ENCODE results near the gene PACRG. TPM values are rescaled to one million over a fixed set of nuclear protein-coding genes. Genes with fewer than 3 reads are reported as not detected.

Gene PACRG
- total RNA-seq, 2 donors from 2014 or later, result not detected

DNA sequence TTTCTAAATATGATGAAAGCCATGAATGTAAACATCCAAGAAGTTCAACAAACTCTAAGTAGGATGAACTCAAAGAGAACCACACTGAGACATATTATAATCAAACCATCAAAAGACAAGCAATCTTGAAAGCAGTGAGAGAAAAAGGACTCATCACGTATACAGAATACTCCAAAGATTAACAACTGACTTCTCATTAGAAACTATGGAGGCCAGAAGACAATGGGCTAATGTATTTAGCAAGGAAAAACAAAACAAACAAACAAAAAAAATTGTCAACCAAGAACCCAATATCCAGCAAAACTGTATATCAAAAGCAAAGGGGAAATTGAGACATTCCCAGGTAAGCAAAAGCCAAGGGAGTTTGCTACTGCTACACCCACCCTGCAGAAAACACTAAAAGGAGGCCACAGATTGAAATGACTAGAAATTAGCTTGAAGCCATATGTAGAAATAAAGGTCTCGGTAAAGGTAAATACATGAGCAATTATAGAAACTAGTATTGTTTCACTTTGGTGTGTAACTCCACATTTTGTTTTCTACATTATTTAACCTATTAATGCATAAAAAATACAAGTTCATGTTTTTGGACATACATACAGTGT lies 385.7 kb downstream of the PACRG start:
- H3K4me3 Mint-ChIP-seq, result no peak overlapping the region
- H3K27ac Mint-ChIP-seq, result no peak overlapping the region
- peaks cover 13 to 21% of the 10 kb centered on the region in 2 donors for H3K9me3 Mint-ChIP-seq
- peaks cover 5 to 11% of the 10 kb centered on the region in 2 donors for H3K36me3 Mint-ChIP-seq (ENCODE audit: insufficient read depth in 2 of 2)
- H3K27me3 Mint-ChIP-seq (ENCODE audit: low read depth), result no peaks in the 10 kb centered on the region
- ATAC-seq (replicated peaks in 1 of 2) (no peak), DNase-seq (no peak)
- no peaks in the 10 kb centered on the region for H3K4me1 Mint-ChIP-seq (ENCODE audit: low read depth)

GRCh38 chr6:163118941-163119340 lies 391.2 kb downstream of the PACRG start:
- H3K9me3 Mint-ChIP-seq, result peaks cover 0 to 5% of the 10 kb centered on the region in 2 donors
- H3K4me3 Mint-ChIP-seq, result no peak overlapping the region

GRCh38 chr6:163120223-163120622 lies 392.4 kb downstream of the PACRG start:
- DNase-seq (no peak), ATAC-seq (replicated peaks in 1 of 2) (no peak)
- H3K27ac Mint-ChIP-seq, result no peak overlapping the region
- peaks cover 0 to 3% of the 10 kb centered on the region in 2 donors for H3K9me3 Mint-ChIP-seq
- H3K27me3 Mint-ChIP-seq (ENCODE audit: low read depth), result no peaks in the 10 kb centered on the region
- peaks cover 0 to 2% of the 10 kb centered on the region in 2 donors for H3K36me3 Mint-ChIP-seq (ENCODE audit: insufficient read depth in 2 of 2)
- no peak overlapping the region for H3K4me3 Mint-ChIP-seq
- no peaks in the 10 kb centered on the region for H3K4me1 Mint-ChIP-seq (ENCODE audit: low read depth)

More at GRCh38 chr6:163118941-163119340, 391.2 kb downstream of the PACRG start:
- ATAC-seq (replicated peaks in 1 of 2), result no peak
- no peaks in the 10 kb centered on the region for H3K27me3 Mint-ChIP-seq (ENCODE audit: low read depth)
- H3K4me1 Mint-ChIP-seq (ENCODE audit: low read depth), result no peaks in the 10 kb centered on the region
- H3K27ac Mint-ChIP-seq, result no peak overlapping the region
- peaks cover 0 to 2% of the 10 kb centered on the region in 2 donors for H3K36me3 Mint-ChIP-seq (ENCODE audit: insufficient read depth in 2 of 2)
- no peak for DNase-seq

DNA sequence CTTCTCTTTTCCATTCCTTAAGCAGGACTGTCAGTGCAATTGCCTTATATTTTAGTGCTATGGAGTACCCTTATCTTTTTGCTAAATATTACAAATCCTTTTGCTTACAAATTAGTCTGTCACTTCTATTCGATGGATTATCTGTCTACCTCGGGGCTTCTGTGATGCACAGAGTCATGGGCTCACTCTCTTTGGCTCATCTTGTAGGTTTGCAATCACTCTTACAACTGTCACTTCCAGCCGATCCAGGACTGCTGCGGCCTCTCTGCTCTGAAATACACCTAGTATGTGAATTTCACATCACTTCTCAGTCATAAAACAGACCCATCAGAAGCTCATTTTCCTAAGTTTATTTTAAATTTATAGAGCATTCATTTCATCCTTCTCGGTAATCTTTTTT lies 393.5 kb downstream of the PACRG start:
- Mint-ChIP-seq H3K4me3 (no peak overlapping the region), H3K9me3 (peaks cover 0 to 3% of the 10 kb centered on the region in 2 donors), H3K36me3 (ENCODE audit: insufficient read depth in 2 of 2) (no peaks in the 10 kb centered on the region), H3K27me3 (ENCODE audit: low read depth) (no peaks in the 10 kb centered on the region), H3K4me1 (ENCODE audit: low read depth) (no peaks in the 10 kb centered on the region), H3K27ac (no peak overlapping the region)
- no peak for ATAC-seq (replicated peaks in 1 of 2)
- no peak for DNase-seq

DNA sequence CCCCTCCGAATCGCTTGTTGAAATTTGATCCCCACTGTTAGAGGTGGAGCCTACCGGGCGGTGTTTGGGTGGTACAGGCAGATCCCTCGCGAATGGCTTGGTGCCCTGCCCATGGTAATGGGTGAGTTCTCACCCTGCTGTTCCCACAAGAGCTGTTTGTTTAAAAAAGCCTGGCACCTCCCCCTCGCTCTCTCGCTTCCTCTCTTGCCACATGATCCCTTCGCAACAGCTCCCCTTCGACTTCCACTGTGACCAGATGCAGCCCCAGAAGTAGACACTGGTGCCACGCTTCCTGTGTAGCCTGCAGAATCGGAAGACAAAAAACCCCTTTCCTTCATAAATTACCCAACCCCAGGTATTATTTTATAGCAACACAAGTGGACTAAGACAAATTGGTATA lies 394.6 kb downstream of the PACRG start:
- DNase-seq, result no peak
- Mint-ChIP-seq H3K9me3 (no peaks in the 10 kb centered on the region), H3K4me3 (no peak overlapping the region), H3K4me1 (ENCODE audit: low read depth) (no peaks in the 10 kb centered on the region), H3K36me3 (ENCODE audit: insufficient read depth in 2 of 2) (no peaks in the 10 kb centered on the region), H3K27me3 (ENCODE audit: low read depth) (no peaks in the 10 kb centered on the region), H3K27ac (no peak overlapping the region)
- no peak for ATAC-seq (replicated peaks in 1 of 2)

GRCh38 chr6:163123098-163123497 lies 395.3 kb downstream of the PACRG start:
- Mint-ChIP-seq H3K4me3 (no peak overlapping the region), H3K36me3 (ENCODE audit: insufficient read depth in 2 of 2) (no peaks in the 10 kb centered on the region), H3K4me1 (ENCODE audit: low read depth) (no peaks in the 10 kb centered on the region), H3K27ac (no peak overlapping the region), H3K9me3 (no peaks in the 10 kb centered on the region), H3K27me3 (ENCODE audit: low read depth) (no peaks in the 10 kb centered on the region)
- ATAC-seq (replicated peaks in 1 of 2) (no peak), DNase-seq (no peak)

DNA sequence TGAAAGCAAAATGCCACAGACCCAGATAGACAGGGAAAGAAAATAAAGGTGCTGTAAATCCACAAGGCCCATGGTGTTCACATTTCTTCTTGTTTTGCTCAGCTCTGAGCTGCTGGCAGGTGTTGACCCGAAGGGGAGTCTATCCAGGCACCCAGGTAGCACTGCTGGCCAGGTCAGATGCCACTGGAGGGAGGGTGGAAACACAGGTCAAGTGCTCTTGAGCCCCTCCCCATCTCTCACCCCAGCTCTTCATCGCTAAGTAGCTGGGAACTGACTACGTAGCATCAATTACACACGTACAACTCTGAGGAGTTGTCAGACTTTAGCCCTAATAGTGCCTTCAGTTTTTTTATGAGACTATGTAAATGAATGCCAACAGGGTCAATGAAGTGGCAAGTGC lies 399.0 kb downstream of the PACRG start:
- DNase-seq (no peak), ATAC-seq (replicated peaks in 1 of 2) (no peak)
- H3K27me3 Mint-ChIP-seq (ENCODE audit: low read depth), result no peaks in the 10 kb centered on the region
- H3K36me3 Mint-ChIP-seq (ENCODE audit: insufficient read depth in 2 of 2), result no peaks in the 10 kb centered on the region
- no peak overlapping the region for H3K4me3 Mint-ChIP-seq
- no peaks in the 10 kb centered on the region for H3K4me1 Mint-ChIP-seq (ENCODE audit: low read depth)
- no peak overlapping the region for H3K27ac Mint-ChIP-seq
- H3K9me3 Mint-ChIP-seq, result no peaks in the 10 kb centered on the region

GRCh38 chr6:163127587-163127986 lies 399.8 kb downstream of the PACRG start:
- ATAC-seq (replicated peaks in 1 of 2) (no peak), DNase-seq (no peak)
- H3K36me3 Mint-ChIP-seq (ENCODE audit: insufficient read depth in 2 of 2), result no peaks in the 10 kb centered on the region
- H3K4me3 Mint-ChIP-seq, result no peak overlapping the region
- H3K4me1 Mint-ChIP-seq (ENCODE audit: low read depth), result no peaks in the 10 kb centered on the region
- no peak overlapping the region for H3K27ac Mint-ChIP-seq
- H3K9me3 Mint-ChIP-seq, result no peaks in the 10 kb centered on the region
- H3K27me3 Mint-ChIP-seq (ENCODE audit: low read depth), result no peaks in the 10 kb centered on the region

DNA sequence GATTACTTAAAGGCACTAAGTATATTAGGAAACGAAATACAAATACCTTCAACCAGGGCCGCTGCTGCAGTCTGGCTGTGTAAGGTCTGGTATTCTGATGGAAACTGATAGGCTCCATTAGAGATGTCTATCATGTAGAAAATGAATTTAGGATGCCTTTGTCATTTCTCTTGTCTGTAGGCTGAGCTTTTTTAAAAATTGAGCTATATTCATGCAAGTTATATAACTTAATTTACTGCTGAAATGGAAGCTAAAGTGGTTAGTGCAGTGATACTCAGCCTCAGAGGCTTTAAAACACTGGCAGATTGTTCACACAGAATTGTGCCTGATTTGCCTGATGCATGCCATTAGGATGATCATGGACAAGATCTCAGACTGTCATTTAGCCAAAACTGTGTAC lies 400.6 kb downstream of the PACRG start:
- H3K27me3 Mint-ChIP-seq (ENCODE audit: low read depth), result no peaks in the 10 kb centered on the region
- H3K27ac Mint-ChIP-seq, result no peak overlapping the region
- ATAC-seq (replicated peaks in 1 of 2) (no peak), DNase-seq (no peak)
- no peaks in the 10 kb centered on the region for H3K4me1 Mint-ChIP-seq (ENCODE audit: low read depth)
- no peak overlapping the region for H3K4me3 Mint-ChIP-seq
- peaks cover 0 to 3% of the 10 kb centered on the region in 2 donors for H3K9me3 Mint-ChIP-seq
- no peaks in the 10 kb centered on the region for H3K36me3 Mint-ChIP-seq (ENCODE audit: insufficient read depth in 2 of 2)

DNA sequence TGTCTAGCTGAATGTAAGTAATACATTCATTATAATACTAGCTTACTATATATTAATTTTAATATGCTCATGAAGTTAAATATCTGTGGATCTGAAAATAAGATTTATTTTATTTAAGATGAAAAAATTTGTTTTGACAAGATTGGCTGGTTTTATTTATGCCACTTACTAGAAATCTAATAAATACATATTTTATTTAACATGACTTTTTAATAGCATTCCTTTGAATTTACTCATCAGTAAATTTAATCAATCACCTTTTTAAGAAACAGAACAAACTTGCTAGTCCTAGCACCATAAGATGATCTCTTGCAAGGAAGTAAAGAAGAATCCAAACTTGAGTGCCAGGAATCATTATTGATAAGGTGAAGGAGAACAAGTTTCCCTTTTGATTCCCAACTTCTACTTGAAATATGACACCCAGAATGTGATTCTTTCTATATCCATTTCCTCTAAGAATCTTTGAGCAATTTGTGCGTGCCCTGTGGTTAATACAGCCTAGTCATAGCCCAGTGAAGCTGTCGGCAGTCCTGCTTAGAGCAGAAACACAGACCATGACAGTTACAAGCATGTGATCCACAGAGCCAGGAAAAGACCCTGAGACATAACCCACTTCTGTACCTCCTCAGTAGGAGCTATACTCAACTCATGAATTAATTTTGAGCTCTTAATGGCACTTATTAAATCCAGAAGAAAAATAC lies 404.4 kb downstream of the PACRG start:
- H3K27me3 Mint-ChIP-seq (ENCODE audit: low read depth), result no peaks in the 10 kb centered on the region
- H3K27ac Mint-ChIP-seq, result no peak overlapping the region
- ATAC-seq (replicated peaks in 1 of 2) (no peak), DNase-seq (no peak)
- H3K4me3 Mint-ChIP-seq, result no peak overlapping the region
- no peaks in the 10 kb centered on the region for H3K36me3 Mint-ChIP-seq (ENCODE audit: insufficient read depth in 2 of 2)
- no peaks in the 10 kb centered on the region for H3K4me1 Mint-ChIP-seq (ENCODE audit: low read depth)
- peaks cover 0 to 3% of the 10 kb centered on the region in 2 donors for H3K9me3 Mint-ChIP-seq

DNA sequence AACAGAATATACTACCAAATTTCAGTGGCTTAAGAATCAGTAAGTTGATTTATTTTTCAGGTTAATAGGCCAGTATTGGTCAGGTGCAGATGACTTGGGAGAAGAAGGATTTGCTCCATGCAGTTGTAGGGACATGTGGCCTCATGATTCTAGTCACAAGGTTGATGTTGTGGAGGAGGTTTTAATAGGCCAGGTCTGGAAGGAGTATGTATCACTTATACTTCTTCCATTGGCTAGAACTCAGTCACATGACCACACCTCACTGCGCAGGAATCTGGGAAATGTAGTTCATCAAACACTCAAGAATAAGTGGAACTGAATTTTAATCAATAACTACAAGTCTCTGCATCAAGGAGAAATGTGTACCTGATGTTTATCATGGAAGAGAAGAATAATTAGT lies 405.2 kb downstream of the PACRG start:
- Mint-ChIP-seq H3K9me3 (peaks cover 0 to 3% of the 10 kb centered on the region in 2 donors), H3K4me3 (no peak overlapping the region), H3K36me3 (ENCODE audit: insufficient read depth in 2 of 2) (no peaks in the 10 kb centered on the region), H3K27me3 (ENCODE audit: low read depth) (no peaks in the 10 kb centered on the region), H3K4me1 (ENCODE audit: low read depth) (no peaks in the 10 kb centered on the region), H3K27ac (no peak overlapping the region)
- ATAC-seq (replicated peaks in 1 of 2) (no peak), DNase-seq (no peak)

DNA sequence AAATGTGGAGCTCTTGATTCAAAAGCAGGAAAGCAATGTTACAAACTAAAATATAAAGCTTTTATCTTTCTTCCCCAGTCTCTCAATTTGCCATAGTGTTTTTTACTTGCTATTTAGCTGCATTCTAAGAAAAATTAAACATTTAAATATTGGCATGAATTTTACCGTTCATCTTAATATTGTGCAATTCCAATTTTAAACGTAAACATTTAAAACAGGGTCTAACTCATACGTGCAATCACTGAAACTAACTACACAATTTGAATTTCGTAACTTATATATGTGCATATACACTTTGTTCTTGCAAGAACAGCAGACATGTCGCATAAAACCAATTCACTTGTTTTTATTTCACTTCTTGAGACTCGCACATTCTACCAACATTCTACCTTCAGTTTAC lies 405.9 kb downstream of the PACRG start:
- Mint-ChIP-seq H3K36me3 (ENCODE audit: insufficient read depth in 2 of 2) (no peaks in the 10 kb centered on the region), H3K27ac (no peak overlapping the region), H3K9me3 (peaks cover 0 to 3% of the 10 kb centered on the region in 2 donors), H3K4me1 (ENCODE audit: low read depth) (no peaks in the 10 kb centered on the region), H3K4me3 (no peak overlapping the region), H3K27me3 (ENCODE audit: low read depth) (no peaks in the 10 kb centered on the region)
- DNase-seq (no peak), ATAC-seq (replicated peaks in 1 of 2) (no peak)

DNA sequence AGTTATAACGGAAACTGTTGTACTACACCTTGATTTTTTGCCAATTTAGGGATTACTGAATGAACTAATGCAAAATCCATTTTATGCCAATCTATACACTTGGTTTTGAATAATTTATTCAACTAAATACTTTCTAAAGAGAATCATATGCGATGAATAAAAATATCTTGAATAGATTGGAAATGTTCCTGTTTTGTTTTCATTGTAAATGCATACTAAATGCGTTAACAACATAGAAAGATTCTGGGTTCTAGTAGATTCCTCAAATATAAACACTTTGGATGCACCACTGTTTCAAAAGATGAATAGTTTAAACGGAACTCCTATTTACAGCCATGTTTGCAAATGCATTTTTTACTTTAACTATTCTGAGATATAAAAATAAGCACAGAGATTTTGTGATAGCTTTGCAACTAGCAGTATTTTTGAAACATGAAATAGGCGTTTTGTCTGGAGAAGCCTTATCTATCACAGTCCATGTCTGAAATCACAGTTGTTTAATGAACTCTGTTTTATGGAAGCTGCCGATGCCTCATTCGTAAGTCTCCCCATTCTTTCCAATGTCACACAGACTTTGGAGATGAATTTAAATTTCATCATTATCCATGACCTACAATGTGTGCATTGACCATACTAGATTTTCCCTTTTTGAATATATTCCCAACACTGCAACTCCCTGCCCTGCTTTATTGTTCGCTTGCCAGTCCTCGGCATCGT lies 409.1 kb downstream of the PACRG start:
- H3K27me3 Mint-ChIP-seq (ENCODE audit: low read depth), result peaks cover 6% of the 10 kb centered on the region
- H3K36me3 Mint-ChIP-seq (ENCODE audit: insufficient read depth in 2 of 2), result peaks cover 0 to 2% of the 10 kb centered on the region in 2 donors
- H3K4me3 Mint-ChIP-seq, result no peak overlapping the region
- no peaks in the 10 kb centered on the region for H3K4me1 Mint-ChIP-seq (ENCODE audit: low read depth)
- ATAC-seq (replicated peaks in 1 of 2), result no peak
- H3K9me3 Mint-ChIP-seq, result peaks cover 0 to 3% of the 10 kb centered on the region in 2 donors
- H3K27ac Mint-ChIP-seq, result no peak overlapping the region
- DNase-seq, result no peak
